IPS-NIHi11 (cell line): ENCODE data around the gene PTPRR.

Source experiments
- DNase-seq: peaks from one replicate; pipeline ENCODE4 v3.0.0; 2012; ENCODE audit warnings: mixed read lengths, low spot score

Gene PTPRR

DNA sequence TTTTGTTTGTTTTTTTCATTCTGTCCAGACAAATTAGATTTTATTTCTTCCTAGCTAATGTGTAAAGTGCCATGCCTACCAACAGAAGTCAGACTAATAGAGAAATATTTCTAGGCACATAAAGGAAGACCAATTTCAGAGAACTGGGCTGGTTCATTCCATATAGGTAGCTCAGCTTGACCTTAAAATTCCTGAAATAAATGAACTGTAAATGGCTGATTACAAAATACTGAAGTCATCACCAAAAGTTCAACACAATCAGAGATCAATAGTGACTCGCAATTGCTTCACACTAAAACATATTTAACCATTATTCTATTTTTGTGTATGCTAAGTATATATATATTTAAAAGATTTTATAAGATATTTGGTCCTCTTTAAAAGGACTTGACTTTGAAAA, 317.5 kb downstream of the PTPRR start:
- DNase-seq = no peak

DNA sequence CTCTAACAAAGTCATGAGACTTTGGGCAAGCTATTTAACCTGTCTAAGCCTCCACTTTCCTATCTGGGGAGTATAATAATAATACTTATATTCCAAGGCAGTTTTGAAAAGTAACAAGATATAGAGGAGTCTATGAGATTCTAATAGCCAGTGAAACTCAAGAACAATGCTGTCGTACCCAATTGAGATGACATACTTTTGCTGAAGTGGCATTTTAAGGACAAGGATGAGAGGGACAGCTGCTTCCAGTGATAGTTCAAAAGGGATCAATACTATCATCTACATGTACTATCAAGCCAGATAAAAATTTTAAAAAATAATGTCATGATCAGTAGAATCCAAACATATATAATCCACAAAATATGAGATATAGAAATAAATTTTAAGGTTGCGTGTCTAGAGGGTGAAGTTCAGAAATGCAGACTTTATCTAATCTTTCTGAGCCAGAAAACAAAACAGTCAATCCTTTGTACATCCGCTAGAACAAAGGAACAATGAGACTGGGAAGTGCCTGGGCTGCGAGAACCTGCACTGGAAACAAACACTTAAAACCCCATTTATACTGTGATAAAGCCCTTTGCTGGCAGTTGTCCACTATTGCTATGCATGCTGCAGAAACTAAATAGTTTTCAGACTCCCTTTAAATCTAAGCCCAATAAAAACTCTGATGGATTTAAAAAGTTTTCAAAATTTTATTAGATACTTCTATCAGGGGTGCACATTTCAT, 321.9 kb downstream of the PTPRR start:
- no peak for DNase-seq

DNA sequence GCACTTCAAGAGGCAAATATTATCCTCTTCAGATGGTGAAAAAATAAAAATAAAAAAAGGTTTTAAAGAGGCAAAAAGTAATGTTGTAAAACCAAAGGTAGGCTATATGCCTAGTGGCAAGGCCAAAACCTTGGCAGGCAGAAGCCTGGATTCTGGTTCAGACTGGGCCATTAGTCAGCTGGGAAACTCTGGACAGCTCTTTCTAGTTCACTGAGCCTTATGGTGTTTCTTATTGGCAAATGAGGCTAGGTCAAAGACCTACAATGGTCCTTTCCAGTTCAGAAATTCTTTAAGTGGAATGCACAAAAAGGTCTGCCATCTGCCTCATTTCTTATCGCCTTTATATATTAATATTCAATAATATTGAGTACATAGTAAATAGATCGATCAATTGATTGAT, 327.9 kb downstream of the PTPRR start:
- no peak for DNase-seq

DNA sequence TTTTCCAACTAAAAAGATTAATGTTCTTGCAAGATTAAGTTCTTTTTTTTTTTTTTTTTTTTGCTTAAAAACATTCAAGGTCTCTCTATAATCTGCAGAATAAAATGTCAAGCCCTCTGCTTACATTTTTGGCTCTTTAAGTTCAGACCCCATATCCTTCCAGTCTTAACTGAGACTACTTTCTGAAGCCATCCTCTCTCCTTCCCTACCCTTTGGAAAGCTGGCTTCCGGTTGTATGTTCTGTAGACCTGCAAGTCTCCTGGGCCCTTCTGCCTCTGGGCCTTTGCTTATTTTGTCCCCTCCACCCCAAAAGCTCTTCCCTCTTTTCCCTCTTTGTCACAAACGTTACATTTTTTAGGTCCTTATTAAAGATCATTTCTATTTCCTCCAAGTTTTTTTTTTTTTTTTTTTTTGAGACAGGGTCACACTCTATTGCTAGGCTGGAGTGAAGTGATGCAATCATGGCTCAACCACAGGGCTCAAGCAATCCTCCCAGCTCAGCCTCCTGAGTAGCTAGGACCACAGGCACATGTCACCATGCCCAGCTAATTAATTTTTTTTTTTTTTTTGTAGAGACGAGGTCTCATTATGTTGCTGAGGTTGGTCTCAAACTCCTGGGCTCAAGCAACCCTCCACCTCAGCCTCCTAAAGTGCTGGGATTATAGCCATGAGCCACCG, 329.9 kb downstream of the PTPRR start:
- no peak for DNase-seq

DNA sequence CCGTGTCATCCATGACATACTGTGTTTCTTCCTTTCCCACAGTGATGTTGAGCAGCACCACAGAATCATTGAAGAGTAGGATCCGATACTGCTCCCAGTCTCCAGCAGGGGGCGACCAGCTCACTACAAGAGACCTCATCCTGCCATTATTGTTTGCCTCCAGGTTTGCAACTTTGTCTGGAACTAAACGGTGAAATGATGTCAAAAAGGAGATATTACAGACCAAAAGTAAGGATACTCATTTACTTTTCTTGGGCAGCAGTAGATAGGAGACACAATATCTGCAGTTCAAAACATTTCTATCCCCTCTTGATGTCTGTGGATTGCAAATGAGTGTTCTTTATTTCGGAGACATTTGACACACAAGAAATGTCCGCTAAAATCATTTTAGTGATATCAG, 330.5 kb downstream of the PTPRR start:
- peak; percentile 77 for DNase-seq
